HG03060 (cell line): ENCODE results near the gene RBM3.

Experiments
- ATAC-seq: cut with Tn5 transposase; IDR thresholded peaks from one replicate; pipeline ENCODE4 v1.9.1; 2021; ENCODE audit warnings: low read depth, moderate number of reproducible peaks; ENCODE audit not compliant: unreplicated experiment

RBM3 gene

DNA sequence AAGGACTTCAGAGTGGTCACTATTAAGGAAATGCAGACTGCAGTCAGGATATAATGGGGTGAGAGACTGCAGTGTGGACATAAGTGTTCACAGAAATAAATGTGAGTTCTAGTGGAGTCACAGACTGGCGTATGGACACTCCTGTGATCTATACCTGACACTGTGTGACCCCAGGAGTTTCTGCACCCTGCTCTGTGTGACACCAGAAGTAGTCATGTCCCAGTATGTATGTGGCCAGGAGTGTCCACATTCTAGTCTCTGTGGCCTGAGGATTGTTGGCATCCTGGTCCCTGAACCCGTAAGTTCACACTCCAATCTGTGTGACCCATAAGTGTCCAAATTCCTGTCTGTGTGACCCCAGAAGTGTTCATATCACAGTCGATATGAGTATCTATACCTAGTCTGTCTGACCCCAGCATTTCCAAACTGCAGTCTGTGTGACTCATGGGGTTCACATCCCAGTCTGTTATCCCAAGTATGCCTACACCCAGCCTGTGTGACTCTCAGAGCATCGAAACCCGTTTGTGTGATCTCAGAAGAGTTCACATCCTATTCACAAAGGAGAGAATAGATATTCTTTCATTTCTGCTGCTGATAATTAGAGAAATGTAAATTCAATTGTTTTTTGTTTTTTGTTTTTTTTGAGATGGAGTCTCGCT is 39.3 kb downstream of the RBM3 start:
- no peak for ATAC-seq

DNA sequence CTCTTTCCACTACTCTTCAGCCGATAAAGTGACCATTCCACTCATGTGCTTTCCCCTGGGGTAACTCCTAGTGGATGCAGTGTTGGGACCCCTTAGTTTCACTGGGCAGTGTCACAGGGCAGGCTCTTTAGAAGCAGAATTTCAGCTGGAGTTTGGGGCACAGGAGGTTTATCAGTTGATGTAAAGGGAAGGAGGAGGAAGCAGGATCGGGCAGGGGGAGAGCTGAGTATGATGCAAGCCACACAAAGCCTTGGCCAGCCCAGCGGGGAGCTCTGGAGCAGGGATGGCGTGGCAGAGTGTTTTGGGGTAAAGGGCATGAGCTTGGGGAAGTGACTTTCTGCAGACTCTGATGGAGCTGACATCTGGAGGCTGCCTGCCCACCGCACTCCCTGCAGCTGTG is 42.3 kb downstream of the RBM3 start:
- ATAC-seq, result no peak

DNA sequence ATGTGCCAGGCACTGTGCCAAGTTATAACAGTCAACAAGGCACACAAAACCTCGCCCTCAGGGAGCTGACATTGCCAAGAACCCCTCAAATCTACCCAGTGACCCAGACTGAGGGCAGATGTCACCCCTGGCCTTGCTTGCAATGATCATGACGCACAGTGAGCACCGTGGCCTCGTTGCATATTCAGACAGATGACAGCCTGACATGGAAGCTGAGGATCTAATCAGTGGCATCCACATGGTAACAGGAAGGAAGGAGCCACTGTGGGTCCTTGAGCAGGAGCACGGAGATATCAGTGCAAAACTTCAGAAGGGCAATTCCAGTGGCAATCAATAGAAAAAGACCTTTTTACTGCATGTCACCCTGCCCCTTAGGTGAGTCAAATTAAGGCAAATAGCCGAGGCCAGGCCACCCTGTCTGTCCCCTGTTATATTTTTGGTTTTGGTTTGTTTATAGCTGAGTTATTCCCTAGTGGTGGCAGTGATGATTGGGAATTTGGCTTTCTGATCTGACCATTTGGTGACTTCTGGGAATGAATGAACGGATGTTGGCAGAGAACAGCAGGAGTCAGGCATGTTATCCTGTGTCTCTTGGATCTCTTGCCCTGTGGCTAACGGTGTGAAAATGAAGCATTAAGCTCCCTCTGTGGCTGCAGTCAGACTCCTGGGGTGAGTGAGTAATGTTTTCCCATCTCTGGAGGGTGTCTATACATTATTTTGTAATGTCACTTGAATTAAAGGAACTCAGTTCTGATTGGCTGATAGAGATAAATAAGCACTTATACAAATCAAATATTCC is 43.5 kb downstream of the RBM3 start:
- ATAC-seq, result no peak

DNA sequence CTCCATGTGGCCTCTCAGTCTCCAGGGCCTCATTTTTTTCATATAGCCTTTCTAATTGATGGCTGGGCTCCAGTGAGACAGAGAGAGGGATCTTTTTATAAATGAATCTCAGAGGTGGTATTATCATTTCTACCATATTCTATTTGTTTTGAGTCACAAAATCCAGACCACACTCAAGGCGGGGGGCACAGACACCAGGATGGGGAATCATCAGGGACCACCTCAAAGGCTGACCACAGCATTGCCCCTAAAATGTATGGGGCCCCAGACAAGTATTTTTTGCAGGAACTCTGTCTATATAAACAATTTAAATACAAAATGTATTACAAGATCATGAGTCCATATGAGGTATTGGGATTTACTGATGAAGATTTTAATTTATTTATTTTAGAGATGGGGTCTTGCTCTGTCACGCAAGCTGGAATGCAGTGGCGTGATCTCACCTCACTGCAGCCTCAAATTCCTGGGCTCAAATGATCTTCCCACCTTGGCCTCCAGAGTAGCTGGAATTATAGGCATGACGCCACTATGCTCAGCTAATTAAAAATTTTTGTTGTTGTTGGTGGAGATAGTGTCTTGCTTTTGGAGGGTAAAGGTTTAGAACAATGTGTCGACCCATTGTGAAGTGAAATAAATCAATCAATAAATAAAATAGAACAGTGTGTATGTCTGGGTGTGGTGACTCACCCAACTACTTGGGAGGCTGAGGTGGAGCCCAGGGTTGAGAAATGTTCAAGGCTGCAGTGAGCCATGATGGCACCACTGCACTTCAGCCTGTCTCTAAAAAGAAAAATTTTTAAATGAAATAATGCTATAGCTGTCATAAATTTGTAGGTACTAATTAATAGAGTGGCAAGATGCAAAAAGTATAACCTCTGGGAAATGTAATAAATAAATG is 52.4 kb downstream of the RBM3 start:
- ATAC-seq, result no peak
